Thyroid gland (tissue), 4 donors: Measurements from ENCODE around the gene RHOG. TPM values are rescaled to one million over a fixed set of nuclear protein-coding genes. Genes with fewer than 3 reads are reported as not detected.

Experiments used
- DNase-seq, 2 donors: peaks; one replicate each; pipeline ENCODE4 v3.0.0-alpha.2; 2019
- H3K27ac ChIP-seq, 3 donors: fragments of 200-600 bp; sonication (generic); 1 replicate in 2 of 3; 2 replicates in 1 of 3; pipeline ENCODE4 v1.5.1; 2016 to 2019; ENCODE audit warnings: mild to moderate bottlenecking in 1 of 3, moderate library complexity in 1 of 3
- H3K27me3 ChIP-seq: fragments of 200-600 bp; sonication (generic); one replicate; pipeline ENCODE4 v1.5.1; 2019
- H3K36me3 ChIP-seq, 2 donors: fragments of 200-600 bp; sonication (generic); one replicate each; pipeline ENCODE4 v1.5.1; 2016 to 2019
- H3K4me1 ChIP-seq, 2 donors: fragments of 200-600 bp; sonication (generic); one replicate each; pipeline ENCODE4 v1.5.1; 2017 to 2019
- H3K4me3 ChIP-seq, 3 donors: fragments of 200-600 bp; sonication (generic); replicated peaks in 1 of 3; 1 replicate in 2 of 3; 2 replicates in 1 of 3; pipeline ENCODE4 v1.5.1; 2016; ENCODE audit warnings: mild to moderate bottlenecking in 1 of 3
- H3K9me3 ChIP-seq: fragments of 200-600 bp; sonication (generic); one replicate; pipeline ENCODE4 v1.5.1; 2017
- POLR2A ChIP-seq, 2 donors: fragments of 450-650 bp; IDR thresholded peaks; one replicate each; pipeline ENCODE4 v1.6.1; 2017; ENCODE audit warnings: antibody characterized with exemption in 2 of 2, mild to moderate bottlenecking in 2 of 2, moderate library complexity in 1 of 2
- WGBS, 2 donors: methylation state at CpG; one replicate each; pipeline ENCODE4 v1.1.5; 2017; 5-methylcytosine and 5-hydroxymethylcytosine counted together
- intact Hi-C: fragments of 100-400 bp; cut with DNase I; formaldehyde crosslinking; loops from one replicate; pipeline ENCODE4 v1.15.1; 2023
- small RNA-seq: library from RNA; depleted of rRNA; stranded (forward); fragments of <200 nt; gene quantifications from one replicate; pipeline ENCODE3, GENCODE V24; 2016
- total RNA-seq, 4 donors: library from RNA; depleted of rRNA; stranded (reverse); fragments of >200 nt; gene quantifications; one replicate each; pipeline ENCODE4 v1.2.3, GENCODE V29; 2016
- TF ChIP-seq, protein P1 (sequence below), 6 experiments: fragments of 200-600 bp in 3 of 6; fragments of 450-650 bp in 3 of 6; sonication (generic) in 3 of 6; IDR thresholded peaks; one replicate each; pipeline ENCODE4 v1.5.1; 2016 to 2019; ENCODE audit warnings: antibody characterized with exemption in 6 of 6, mild to moderate bottlenecking in 2 of 6, inconsistent platforms in 1 of 6, moderate library complexity in 1 of 6

RHOG gene
- total RNA-seq, 4 donors from 2014 or later: 17.3 to 39.0 (median 27.8) TPM

DNA sequence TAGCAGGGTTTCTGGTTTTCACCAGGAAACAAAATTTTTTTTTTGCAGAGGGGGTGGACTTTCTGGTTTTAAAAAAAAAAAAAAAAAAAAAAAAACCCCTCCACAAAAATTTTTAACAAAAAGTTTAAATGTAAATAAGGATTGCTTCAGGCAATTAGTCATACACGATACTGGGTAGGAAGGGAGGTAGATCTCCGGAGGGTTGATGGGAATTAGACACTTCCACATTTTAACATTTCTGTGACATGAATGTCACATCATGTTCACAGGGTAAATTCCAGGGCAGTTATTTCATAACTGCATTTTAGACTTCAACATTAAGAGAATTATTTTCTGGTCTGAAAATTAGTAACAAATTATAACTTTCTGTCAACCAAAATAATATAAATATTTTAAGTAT, 59.3 kb downstream of the RHOG start:
- Histone ChIP-seq H3K4me1 (peaks cover 4 to 8% of the 10 kb centered on the region in 2 donors), H3K27me3 (no peaks in the 10 kb centered on the region), H3K27ac (no peak overlapping the region), H3K9me3 (no peaks in the 10 kb centered on the region), H3K4me3 (no peak overlapping the region), H3K36me3 (peaks cover 19 to 28% of the 10 kb centered on the region in 2 donors)
- DNase-seq: no peak
- TF ChIP-seq, protein P1, sequence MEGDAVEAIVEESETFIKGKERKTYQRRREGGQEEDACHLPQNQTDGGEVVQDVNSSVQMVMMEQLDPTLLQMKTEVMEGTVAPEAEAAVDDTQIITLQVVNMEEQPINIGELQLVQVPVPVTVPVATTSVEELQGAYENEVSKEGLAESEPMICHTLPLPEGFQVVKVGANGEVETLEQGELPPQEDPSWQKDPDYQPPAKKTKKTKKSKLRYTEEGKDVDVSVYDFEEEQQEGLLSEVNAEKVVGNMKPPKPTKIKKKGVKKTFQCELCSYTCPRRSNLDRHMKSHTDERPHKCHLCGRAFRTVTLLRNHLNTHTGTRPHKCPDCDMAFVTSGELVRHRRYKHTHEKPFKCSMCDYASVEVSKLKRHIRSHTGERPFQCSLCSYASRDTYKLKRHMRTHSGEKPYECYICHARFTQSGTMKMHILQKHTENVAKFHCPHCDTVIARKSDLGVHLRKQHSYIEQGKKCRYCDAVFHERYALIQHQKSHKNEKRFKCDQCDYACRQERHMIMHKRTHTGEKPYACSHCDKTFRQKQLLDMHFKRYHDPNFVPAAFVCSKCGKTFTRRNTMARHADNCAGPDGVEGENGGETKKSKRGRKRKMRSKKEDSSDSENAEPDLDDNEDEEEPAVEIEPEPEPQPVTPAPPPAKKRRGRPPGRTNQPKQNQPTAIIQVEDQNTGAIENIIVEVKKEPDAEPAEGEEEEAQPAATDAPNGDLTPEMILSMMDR (IDR thresholded peaks at IDR 0.05): no peak
- no peak for TF ChIP-seq POLR2A (IDR thresholded peaks at IDR 0.05)
- WGBS, 2 donors: 46 to 58% methylated on average over 2 of the region's 2 CpGs
- intact Hi-C loops: no loop called here

Small RNAs within 50 kb of the gene (small RNA-seq; reads per million reads assigned to genes)
- gene RNU7-50P: not detected

Other genes with a start within 250 kb of the RHOG start
- 10 to 100 TPM in 1 of 4 donors, 1 to 10 TPM in 3; 1.6 to 11.8 (median 2.7) TPM for gene ART5, start 199.0 kb downstream of the RHOG start, total RNA-seq
- gene ART1, start 195.8 kb downstream of the RHOG start, total RNA-seq: not detected
- gene CHRNA10, start 169.6 kb downstream of the RHOG start, total RNA-seq: 1 to 10 TPM in 3 of 4 donors, under 1 TPM in 1; 0.54 to 2.3 (median 1.6) TPM
- 100 to 1,000 TPM; 117 to 188 (median 160) TPM for gene NUP98, start 43.4 kb downstream of the RHOG start, total RNA-seq
- gene PGAP2, start 32.4 kb downstream of the RHOG start, total RNA-seq: 10 to 100 TPM; 24.6 to 36.5 (median 30.5) TPM
- gene STIM1, start 14.7 kb upstream of the RHOG start, total RNA-seq: 10 to 100 TPM; 54.3 to 89.2 (median 71.0) TPM